IMR-90 (cell line): ENCODE data around the gene GCKR. TPM values are rescaled to one million over a fixed set of nuclear protein-coding genes. Genes with fewer than 3 reads are reported as not detected.

Experiments
- ATAC-seq: fragments of 200-7000 bp; cut with Tn5 transposase; 2 replicates; pipeline ENCODE4 v1.9.1; 2020; ENCODE audit warnings: low read depth, mild to moderate bottlenecking, moderate library complexity
- BruUV-seq: library from RNA; stranded (reverse); fragments of 400-500 nt; replicated peaks from 2 replicates; lab custom pipeline; 2021; lab: Mats Ljungman, UMichigan
- CTCF ChIA-PET: fragments of 300-600 bp; formaldehyde crosslinking; extraction: SDS; loops from one replicate; lab custom pipeline; 2021; ENCODE audit warnings: antibody characterized with exemption; lab: Yijun Ruan, JAX
- POLR2A ChIA-PET: fragments of 300-600 bp; sonication (Branson Sonifier 250); formaldehyde crosslinking; loops from one replicate; lab custom pipeline; 2022; ENCODE audit warnings: antibody characterized with exemption; ENCODE audit not compliant: unreplicated experiment; lab: Charles Lee
- DNase-seq: peaks from one replicate; pipeline ENCODE4 v3.0.0; 2013
- H2AFZ ChIP-seq: replicated peaks from 2 replicates; pipeline ENCODE3; 2013; ENCODE audit warnings: low read length, mild to moderate bottlenecking; ENCODE audit not compliant: poor library complexity
- H2AK5ac ChIP-seq: 2 replicates; pipeline ENCODE4 v1.6.1; 2013; ENCODE audit warnings: low read depth, low read length, inconsistent platforms
- H2AK9ac ChIP-seq: replicated peaks from 2 replicates; pipeline ENCODE3; 2013; ENCODE audit warnings: mild to moderate bottlenecking, low read depth, low read length, moderate library complexity; ENCODE audit not compliant: poor library complexity
- H2BK120ac ChIP-seq: 2 replicates; pipeline ENCODE4 v1.6.1; 2013; ENCODE audit warnings: low read depth, low read length, inconsistent platforms
- H2BK15ac ChIP-seq: 3 replicates; pipeline ENCODE4 v1.6.1; 2013; ENCODE audit warnings: low read depth, low read length, inconsistent platforms
- H2BK20ac ChIP-seq: 2 replicates; pipeline ENCODE4 v1.6.1; 2013; ENCODE audit warnings: low read depth, mild to moderate bottlenecking, inconsistent platforms, low read length, moderate library complexity
- H2BK5ac ChIP-seq: 2 replicates; pipeline ENCODE4 v1.6.1; 2013; ENCODE audit warnings: mild to moderate bottlenecking, low read depth, low read length, inconsistent platforms; ENCODE audit not compliant: poor library complexity, severe bottlenecking
- H3K14ac ChIP-seq: replicated peaks from 2 replicates; pipeline ENCODE4 v1.6.1; 2013; ENCODE audit warnings: low read depth, low read length, inconsistent platforms
- H3K18ac ChIP-seq: 2 replicates; pipeline ENCODE4 v1.6.1; 2013; ENCODE audit warnings: low read depth, low read length, control low read depth
- H3K23ac ChIP-seq: 2 replicates; pipeline ENCODE4 v1.6.1; 2013; ENCODE audit warnings: low read depth, low read length, inconsistent platforms
- H3K27ac ChIP-seq: 2 replicates; pipeline ENCODE4 v1.5.1; 2013; ENCODE audit warnings: mild to moderate bottlenecking, control low read depth, low read length; ENCODE audit not compliant: insufficient read depth
- H3K27me3 ChIP-seq: 2 replicates; pipeline ENCODE4 v1.6.1; 2013; ENCODE audit warnings: low read length; ENCODE audit not compliant: control insufficient read depth, insufficient read depth
- H3K36me3 ChIP-seq: 2 replicates; pipeline ENCODE4 v1.6.1; 2013; ENCODE audit warnings: low read length, mixed read lengths; ENCODE audit not compliant: control insufficient read depth, insufficient read depth
- H3K4ac ChIP-seq: 2 replicates; pipeline ENCODE4 v1.6.1; 2013; ENCODE audit warnings: low read depth, low read length, inconsistent platforms
- H3K4me1 ChIP-seq: 2 replicates; pipeline ENCODE4 v1.6.1; 2013; ENCODE audit warnings: low read length, mixed read lengths; ENCODE audit not compliant: control insufficient read depth, insufficient read depth
- H3K4me2 ChIP-seq: 2 replicates; pipeline ENCODE4 v1.6.1; 2013; ENCODE audit warnings: low read depth, mild to moderate bottlenecking, control low read depth, low read length, moderate library complexity
- H3K4me3 ChIP-seq: 2 replicates; pipeline ENCODE4 v1.5.1; 2013; ENCODE audit warnings: low read depth, mild to moderate bottlenecking, control low read depth, low read length, moderate library complexity; ENCODE audit not compliant: insufficient read depth
- H3K56ac ChIP-seq: 2 replicates; pipeline ENCODE4 v1.6.1; 2013; ENCODE audit warnings: low read length, inconsistent platforms; ENCODE audit not compliant: insufficient read depth; ENCODE audit errors: extremely low read depth
- H3K79me1 ChIP-seq, 2 experiments: 2 replicates each; pipeline ENCODE4 v1.6.1; 2013; ENCODE audit warnings: low read length in 2 of 2, inconsistent platforms in 1 of 2, low read depth in 1 of 2
- H3K9ac ChIP-seq: 2 replicates; pipeline ENCODE4 v1.6.1; 2013; ENCODE audit warnings: low read depth, low read length, control low read depth
- H3K9me1 ChIP-seq: 2 replicates; pipeline ENCODE4 v1.6.1; 2013; ENCODE audit warnings: low read length, inconsistent platforms; ENCODE audit not compliant: insufficient read depth
- H3K9me3 ChIP-seq: 2 replicates; pipeline ENCODE4 v1.6.1; 2013; ENCODE audit warnings: low read length; ENCODE audit not compliant: control insufficient read depth, insufficient read depth
- H4K20me1 ChIP-seq: 2 replicates; pipeline ENCODE4 v1.6.1; 2013; ENCODE audit warnings: low read length, inconsistent platforms; ENCODE audit not compliant: insufficient read depth
- H4K5ac ChIP-seq: 2 replicates; pipeline ENCODE4 v1.6.1; 2013; ENCODE audit warnings: mild to moderate bottlenecking, low read depth, low read length, control low read depth
- H4K8ac ChIP-seq, 2 experiments: 2 replicates each; pipeline ENCODE4 v1.6.1; 2013; ENCODE audit warnings: low read depth in 2 of 2, low read length in 2 of 2, control low read depth in 1 of 2, inconsistent platforms in 1 of 2
- H4K91ac ChIP-seq: 2 replicates; pipeline ENCODE4 v1.6.1; 2013; ENCODE audit warnings: low read depth, low read length, inconsistent platforms; ENCODE audit not compliant: insufficient read depth
- BHLHE40 ChIP-seq: fragments of 150-350 bp; IDR thresholded peaks from 2 replicates; pipeline ENCODE4 v1.6.1; 2016; ENCODE audit warnings: mild to moderate bottlenecking, low read depth, low read length
- CEBPB ChIP-seq: IDR thresholded peaks from 2 replicates; pipeline ENCODE4 v1.6.1; 2012; ENCODE audit warnings: low read depth, low read length, improper control_type of control experiment
- MAFK ChIP-seq: IDR thresholded peaks from 2 replicates; pipeline ENCODE4 v1.6.1; 2012; ENCODE audit warnings: low read depth, low read length, improper control_type of control experiment
- MXI1 ChIP-seq: IDR thresholded peaks from 2 replicates; pipeline ENCODE4 v1.6.1; 2012; ENCODE audit warnings: low read depth, mild to moderate bottlenecking, low read length, moderate library complexity, borderline replicate concordance
- POLR2A ChIP-seq: IDR thresholded peaks from 2 replicates; pipeline ENCODE4 v1.6.1; 2012; ENCODE audit warnings: mild to moderate bottlenecking, low read depth, low read length
- RAD21 ChIP-seq: IDR thresholded peaks from 2 replicates; pipeline ENCODE4 v1.6.1; 2012; ENCODE audit warnings: low read length, improper control_type of control experiment
- RFX5 ChIP-seq: IDR thresholded peaks from 2 replicates; pipeline ENCODE4 v1.8.0; 2012; ENCODE audit warnings: low read depth, mild to moderate bottlenecking, low read length, moderate library complexity
- SMC3 ChIP-seq: fragments of 150-350 bp; IDR thresholded peaks from 2 replicates; pipeline ENCODE4 v1.6.1; 2016; ENCODE audit warnings: low read depth, mild to moderate bottlenecking, antibody characterized with exemption, low read length, moderate library complexity
- WGBS, 2 experiments: methylation state at CpG; one replicate each; pipeline versions ENCODE4 v1.1.5 to v1.1.7; 2013; ENCODE audit warnings: missing lambda C conversion rate in 2 of 2; ENCODE audit not compliant: insufficient read length in 1 of 2; ENCODE audit errors: extremely low coverage in 2 of 2; 5-methylcytosine and 5-hydroxymethylcytosine counted together
- dilution Hi-C: fragments of 300-500 bp; cut with HindIII; formaldehyde crosslinking; loops from one replicate; pipeline ENCODE4 v1.14.3; 2018; ENCODE audit warnings: low sequenced_read_pairs; ENCODE audit not compliant: unreplicated experiment
- in situ Hi-C: fragments of 300-500 bp; cut with MboI; formaldehyde crosslinking; loops from 3 replicates; pipeline ENCODE4 v1.14.3; 2019; ENCODE audit warnings: low sequenced_read_pairs, inconsistent platforms, mixed read lengths
- intact Hi-C: fragments of 100-400 bp; cut with micrococcal nuclease; formaldehyde crosslinking; loops from 2 replicates; pipeline ENCODE4 v1.10.0; 2022
- polyA plus RNA-seq, 3 experiments: library from polyadenylated mRNA; depleted of rRNA; stranded (reverse); fragments of >200 nt; gene quantifications; 2 replicates each; pipeline ENCODE4 v1.2.3, GENCODE V29; 2012; ENCODE audit warnings: low replicate concordance in 1 of 3
- total RNA-seq: library from RNA; depleted of rRNA; stranded (reverse); fragments of >200 nt; gene quantifications from 2 replicates; pipeline ENCODE4 v1.2.3, GENCODE V29; 2012
- TF ChIP-seq, protein P1 (sequence below): conservative IDR thresholded peaks from 2 replicates; pipeline ENCODE4 v1.5.1; 2012; ENCODE audit warnings: mild to moderate bottlenecking, low read depth, low read length, improper control_type of control experiment
- TF ChIP-seq, protein P2 (sequence below): fragments of 150-350 bp; IDR thresholded peaks from 2 replicates; pipeline ENCODE4 v1.6.1; 2016; ENCODE audit warnings: low read depth, mild to moderate bottlenecking, low read length, moderate library complexity, borderline replicate concordance

Gene GCKR
- total and polyA plus RNA-seq, 2 of the 4 experiments (the other 2 are of a cell fraction), result under 0.01 to 0.41 TPM

DNA sequence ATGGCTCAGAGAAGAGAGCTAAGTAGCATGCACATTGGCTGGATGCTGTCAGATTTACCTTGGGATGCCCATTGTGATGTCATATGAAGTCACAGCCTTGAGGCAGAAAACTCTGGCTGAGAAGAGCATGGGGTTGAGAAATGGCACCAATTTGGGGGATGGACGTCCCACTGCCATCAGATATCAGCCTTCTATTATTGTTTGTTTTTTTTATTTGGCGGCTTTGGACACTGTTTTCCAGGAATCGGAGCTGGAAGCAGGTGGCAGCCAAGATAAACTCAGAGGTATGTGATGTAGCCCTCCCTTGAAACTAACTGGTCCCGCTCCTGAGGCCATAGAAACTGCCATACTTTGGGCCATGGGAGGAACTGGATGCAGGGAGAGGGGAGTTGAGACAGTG is 40.6 kb downstream of the GCKR start:
- intact Hi-C loops (no loop called here), in situ Hi-C loops (no loop called here), dilution Hi-C loops (no loop called here)
- Histone ChIP-seq H2BK15ac (no peak overlapping the region), H4K91ac (no peak overlapping the region), H3K23ac (no peak overlapping the region), H2AK5ac (no peak overlapping the region), H3K4me3 (no peak overlapping the region), H3K27me3 (peaks cover 15% of the 10 kb centered on the region), H4K5ac (no peak overlapping the region), H3K4ac (no peak overlapping the region), H2AK9ac (no peak overlapping the region), H2BK5ac (no peak overlapping the region), H3K4me1 (no peaks in the 10 kb centered on the region), H2BK20ac (no peak overlapping the region), H4K20me1 (no peaks in the 10 kb centered on the region), H3K56ac (no peak overlapping the region), H3K9me1 (no peaks in the 10 kb centered on the region), H3K79me1 (no peaks in the 10 kb centered on the region), H3K9ac (no peak overlapping the region), H4K8ac (no peak overlapping the region), H3K9me3 (no peaks in the 10 kb centered on the region), H2BK120ac (no peak overlapping the region), H3K18ac (no peak overlapping the region), H3K27ac (no peak overlapping the region), H3K36me3 (no peaks in the 10 kb centered on the region), H2AFZ (no peak overlapping the region), H3K4me2 (no peak overlapping the region), H3K14ac (no peak overlapping the region)
- DNase-seq (no peak), ATAC-seq (no peak)
- ChIA-PET POLR2A (no interaction called here), CTCF (no interaction called here)
- no TSS peak for BruUV-seq
- 60% methylated on average over 1 of the region's 4 CpGs; no CpG with 5 or more reads in 1 of the 2 experiments for WGBS, 2 experiments
- TF ChIP-seq POLR2A (no peak), RAD21 (no peak), MXI1 (no peak), MAFK (no peak), BHLHE40 (no peak), CEBPB (no peak), SMC3 (no peak), RFX5 (no peak)
- TF ChIP-seq, protein P1, sequence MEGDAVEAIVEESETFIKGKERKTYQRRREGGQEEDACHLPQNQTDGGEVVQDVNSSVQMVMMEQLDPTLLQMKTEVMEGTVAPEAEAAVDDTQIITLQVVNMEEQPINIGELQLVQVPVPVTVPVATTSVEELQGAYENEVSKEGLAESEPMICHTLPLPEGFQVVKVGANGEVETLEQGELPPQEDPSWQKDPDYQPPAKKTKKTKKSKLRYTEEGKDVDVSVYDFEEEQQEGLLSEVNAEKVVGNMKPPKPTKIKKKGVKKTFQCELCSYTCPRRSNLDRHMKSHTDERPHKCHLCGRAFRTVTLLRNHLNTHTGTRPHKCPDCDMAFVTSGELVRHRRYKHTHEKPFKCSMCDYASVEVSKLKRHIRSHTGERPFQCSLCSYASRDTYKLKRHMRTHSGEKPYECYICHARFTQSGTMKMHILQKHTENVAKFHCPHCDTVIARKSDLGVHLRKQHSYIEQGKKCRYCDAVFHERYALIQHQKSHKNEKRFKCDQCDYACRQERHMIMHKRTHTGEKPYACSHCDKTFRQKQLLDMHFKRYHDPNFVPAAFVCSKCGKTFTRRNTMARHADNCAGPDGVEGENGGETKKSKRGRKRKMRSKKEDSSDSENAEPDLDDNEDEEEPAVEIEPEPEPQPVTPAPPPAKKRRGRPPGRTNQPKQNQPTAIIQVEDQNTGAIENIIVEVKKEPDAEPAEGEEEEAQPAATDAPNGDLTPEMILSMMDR, result no peak
- TF ChIP-seq, protein P2, sequence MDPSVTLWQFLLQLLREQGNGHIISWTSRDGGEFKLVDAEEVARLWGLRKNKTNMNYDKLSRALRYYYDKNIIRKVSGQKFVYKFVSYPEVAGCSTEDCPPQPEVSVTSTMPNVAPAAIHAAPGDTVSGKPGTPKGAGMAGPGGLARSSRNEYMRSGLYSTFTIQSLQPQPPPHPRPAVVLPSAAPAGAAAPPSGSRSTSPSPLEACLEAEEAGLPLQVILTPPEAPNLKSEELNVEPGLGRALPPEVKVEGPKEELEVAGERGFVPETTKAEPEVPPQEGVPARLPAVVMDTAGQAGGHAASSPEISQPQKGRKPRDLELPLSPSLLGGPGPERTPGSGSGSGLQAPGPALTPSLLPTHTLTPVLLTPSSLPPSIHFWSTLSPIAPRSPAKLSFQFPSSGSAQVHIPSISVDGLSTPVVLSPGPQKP, result no peak
